RWPE1 (cell line): ENCODE measurements around the gene B3GAT1.
"Not testable (repeated sequence)": the region's sequence is repeated elsewhere in the genome, so short reads cannot be mapped to it uniquely, and the experiment has no call there.

Experiments used
- CTCF ChIA-PET: fragments of 350-600 bp; sonication (Branson Sonifier 250); formaldehyde crosslinking; extraction: SDS; loops from one replicate; lab custom pipeline; 2021; lab: Yijun Ruan, JAX
- POLR2A ChIA-PET: fragments of 400-600 bp; formaldehyde crosslinking; extraction: SDS; loops from one replicate; lab custom pipeline; 2020; ENCODE audit warnings: antibody characterized with exemption; ENCODE audit not compliant: low non-redundant PET; lab: Yijun Ruan, JAX
- DNase-seq: peaks from one replicate; pipeline ENCODE4 v3.0.0; 2012; ENCODE audit warnings: low spot score
- H3K27ac ChIP-seq: fragments of 450-650 bp; 2 replicates; pipeline ENCODE4 v1.5.1; 2017
- CTCF ChIP-seq: fragments of 450-650 bp; conservative IDR thresholded peaks from 2 replicates; pipeline ENCODE4 v1.5.1; 2017; ENCODE audit warnings: low read depth, mild to moderate bottlenecking

B3GAT1 gene

GRCh38 chr11:134449713-134450112 lies 37.7 kb upstream of the B3GAT1 start:
- H3K27ac ChIP-seq = no peak overlapping the region
- no peak for DNase-seq
- ChIA-PET POLR2A (no interaction called here), CTCF (no interaction called here)
- TF ChIP-seq CTCF = no peak

- DNase-seq = no peak
- ChIA-PET CTCF (no interaction called here), POLR2A (no interaction called here)
- TF ChIP-seq CTCF = no peak
- no peak overlapping the region for H3K27ac ChIP-seq
Measured at GRCh38 chr11:134449051-134449450, 37.0 kb upstream of the B3GAT1 start.

- DNase-seq = no peak
- CTCF ChIA-PET = no interaction called here
- H3K27ac ChIP-seq = no peak overlapping the region
- POLR2A ChIA-PET = no interaction called here
- no peak for TF ChIP-seq CTCF
Measured at GRCh38 chr11:134447696-134448095, 35.7 kb upstream of the B3GAT1 start.

GRCh38 chr11:134445601-134446325 lies 33.7 kb upstream of the B3GAT1 start:
- CTCF ChIA-PET = no interaction called here
- DNase-seq = no peak
- TF ChIP-seq CTCF = no peak
- H3K27ac ChIP-seq = no peak overlapping the region
- POLR2A ChIA-PET = no interaction called here

- H3K27ac ChIP-seq, POLR2A ChIA-PET, CTCF ChIA-PET, DNase-seq: not testable (repeated sequence)
Measured at GRCh38 chr11:134444160-134445108, 32.4 kb upstream of the B3GAT1 start.

GRCh38 chr11:134443246-134443645 lies 31.2 kb upstream of the B3GAT1 start:
- ChIA-PET CTCF (no interaction called here), POLR2A (no interaction called here)
- no peak overlapping the region for H3K27ac ChIP-seq

More at GRCh38 chr11:134443246-134443645, 31.2 kb upstream of the B3GAT1 start:
- no peak for TF ChIP-seq CTCF
- no peak for DNase-seq
